NCI-H2107 treated with DMSO at 0.1 percent for 48 hours (cell line): ENCODE results near the gene IRF1.

Experiments used
- DNase-seq: peaks from one replicate; lab custom pipeline; 2025; ENCODE audit not compliant: unreplicated experiment; lab: John Stamatoyannopoulos, UW

IRF1 gene

GRCh38 chr5:132474881-132475496 is 15.6 kb downstream of the IRF1 start:
- no peak for DNase-seq

- no peak for DNase-seq
These were observed 16.3 kb downstream of the IRF1 start for GRCh38 chr5:132474131-132474723.

- DNase-seq = no peak
These were observed 16.9 kb downstream of the IRF1 start for GRCh38 chr5:132473668-132474067.

- no peak for DNase-seq
These were observed 17.5 kb downstream of the IRF1 start for GRCh38 chr5:132473019-132473531.

- DNase-seq = no peak
These were observed 18.1 kb downstream of the IRF1 start for GRCh38 chr5:132472431-132472830.

- DNase-seq = no peak
These were observed 18.6 kb downstream of the IRF1 start for GRCh38 chr5:132471944-132472343.

GRCh38 chr5:132471151-132471907 is 19.2 kb downstream of the IRF1 start:
- no peak for DNase-seq

- DNase-seq = no peak
These were observed 20.0 kb downstream of the IRF1 start for GRCh38 chr5:132470596-132470995.

GRCh38 chr5:132470010-132470392 is 20.6 kb downstream of the IRF1 start:
- no peak for DNase-seq

GRCh38 chr5:132469380-132470009 is 21.1 kb downstream of the IRF1 start:
- DNase-seq = no peak

- no peak for DNase-seq
These were observed 21.8 kb downstream of the IRF1 start for GRCh38 chr5:132468656-132469379.

GRCh38 chr5:132467287-132467984 is 23.1 kb downstream of the IRF1 start:
- no peak for DNase-seq

- DNase-seq = no peak
These were observed 23.9 kb downstream of the IRF1 start for GRCh38 chr5:132466433-132467286.

GRCh38 chr5:132465059-132465707 is 25.4 kb downstream of the IRF1 start:
- no peak for DNase-seq

- no peak for DNase-seq
These were observed 26.2 kb downstream of the IRF1 start for GRCh38 chr5:132464156-132464939.

GRCh38 chr5:132463811-132464155 is 26.8 kb downstream of the IRF1 start:
- DNase-seq = no peak

- DNase-seq = no peak
These were observed 27.5 kb downstream of the IRF1 start for GRCh38 chr5:132462856-132463745.
